Suprapubic skin (tissue), 3 donors: ENCODE results near the gene BST1.

Experiments
- POLR2AphosphoS5 ChIP-seq, 3 donors: sonication (generic); formaldehyde crosslinking; IDR thresholded peaks; one replicate each; pipeline ENCODE4 v1.6.1; 2017; ENCODE audit warnings: antibody characterized with exemption in 3 of 3
- TF ChIP-seq, protein P1 (sequence below), 2 donors: fragments of 200-600 bp in 1 of 2; fragments of 450-650 bp in 1 of 2; sonication (generic) in 1 of 2; IDR thresholded peaks; one replicate each; pipeline ENCODE4 v1.5.1; 2016 to 2019; ENCODE audit warnings: antibody characterized with exemption in 2 of 2, mild to moderate bottlenecking in 1 of 2, moderate library complexity in 1 of 2

DNA sequence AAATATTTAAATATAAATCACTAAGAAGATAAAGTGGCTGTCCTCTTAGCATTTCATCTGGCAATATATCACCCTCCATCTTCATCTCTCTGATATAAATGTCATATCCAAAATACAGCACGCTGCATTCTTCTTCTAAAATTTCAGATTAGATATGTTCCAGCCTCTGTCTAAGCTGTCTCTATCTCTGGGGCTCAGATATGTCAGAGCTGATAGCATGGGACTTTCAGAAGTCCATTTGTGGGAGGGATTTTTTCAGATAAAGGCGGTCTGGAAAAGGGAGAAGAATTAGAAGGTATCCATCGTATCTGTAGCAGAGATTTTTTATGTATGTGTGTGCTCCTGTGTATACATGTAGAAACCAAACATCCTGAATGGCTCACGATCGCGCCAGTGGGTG is 50.2 kb downstream of the BST1 start:
- TF ChIP-seq, protein P1, sequence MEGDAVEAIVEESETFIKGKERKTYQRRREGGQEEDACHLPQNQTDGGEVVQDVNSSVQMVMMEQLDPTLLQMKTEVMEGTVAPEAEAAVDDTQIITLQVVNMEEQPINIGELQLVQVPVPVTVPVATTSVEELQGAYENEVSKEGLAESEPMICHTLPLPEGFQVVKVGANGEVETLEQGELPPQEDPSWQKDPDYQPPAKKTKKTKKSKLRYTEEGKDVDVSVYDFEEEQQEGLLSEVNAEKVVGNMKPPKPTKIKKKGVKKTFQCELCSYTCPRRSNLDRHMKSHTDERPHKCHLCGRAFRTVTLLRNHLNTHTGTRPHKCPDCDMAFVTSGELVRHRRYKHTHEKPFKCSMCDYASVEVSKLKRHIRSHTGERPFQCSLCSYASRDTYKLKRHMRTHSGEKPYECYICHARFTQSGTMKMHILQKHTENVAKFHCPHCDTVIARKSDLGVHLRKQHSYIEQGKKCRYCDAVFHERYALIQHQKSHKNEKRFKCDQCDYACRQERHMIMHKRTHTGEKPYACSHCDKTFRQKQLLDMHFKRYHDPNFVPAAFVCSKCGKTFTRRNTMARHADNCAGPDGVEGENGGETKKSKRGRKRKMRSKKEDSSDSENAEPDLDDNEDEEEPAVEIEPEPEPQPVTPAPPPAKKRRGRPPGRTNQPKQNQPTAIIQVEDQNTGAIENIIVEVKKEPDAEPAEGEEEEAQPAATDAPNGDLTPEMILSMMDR (IDR thresholded peaks at IDR 0.05), result no peak
- TF ChIP-seq POLR2AphosphoS5 (IDR thresholded peaks at IDR 0.05), result no peak
